Epithelial cell of esophagus (primary cell): ENCODE measurements around the gene DLGAP1.

Experiments used
- DNase-seq: peaks from one replicate; pipeline ENCODE4 v3.0.0; 2010; ENCODE audit warnings: low read depth
- H3K4me3 ChIP-seq: 2 replicates; pipeline ENCODE4 v1.5.1; 2011; ENCODE audit warnings: mild to moderate bottlenecking, low read length, control low read depth
- CTCF ChIP-seq: IDR thresholded peaks from 2 replicates; pipeline ENCODE4 v1.5.1; 2011; ENCODE audit warnings: low read depth, mild to moderate bottlenecking, low read length, control low read depth, inconsistent platforms; ENCODE audit not compliant: insufficient read depth; ENCODE audit errors: missing control alignments

The DLGAP1 gene

DNA sequence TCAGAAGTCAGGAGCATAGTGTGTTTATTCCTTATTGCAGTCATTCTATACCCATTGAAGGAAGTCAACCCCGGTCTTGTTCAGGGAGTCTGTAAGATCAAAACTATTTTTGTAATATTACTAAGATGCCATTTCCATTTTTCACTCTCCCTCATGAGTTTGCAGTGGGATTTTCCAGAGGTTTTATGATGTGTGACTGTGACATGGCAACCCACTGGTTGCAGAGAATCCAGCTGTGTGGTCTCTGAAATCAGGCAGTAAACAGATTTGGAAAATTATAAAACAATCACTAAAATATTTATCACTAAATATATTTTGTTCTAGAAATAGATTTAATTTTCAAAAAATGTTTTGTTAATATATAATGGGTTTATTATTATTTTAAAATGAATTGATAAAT, 38.1 kb downstream of the DLGAP1 start:
- H3K4me3 ChIP-seq, result no peak overlapping the region
- no peak for TF ChIP-seq CTCF
- no peak for DNase-seq

- TF ChIP-seq CTCF, result no peak
- no peak overlapping the region for H3K4me3 ChIP-seq
- DNase-seq, result no peak
Observed at GRCh38 chr18:4412286-4412685, 42.8 kb downstream of the DLGAP1 start.

DNA sequence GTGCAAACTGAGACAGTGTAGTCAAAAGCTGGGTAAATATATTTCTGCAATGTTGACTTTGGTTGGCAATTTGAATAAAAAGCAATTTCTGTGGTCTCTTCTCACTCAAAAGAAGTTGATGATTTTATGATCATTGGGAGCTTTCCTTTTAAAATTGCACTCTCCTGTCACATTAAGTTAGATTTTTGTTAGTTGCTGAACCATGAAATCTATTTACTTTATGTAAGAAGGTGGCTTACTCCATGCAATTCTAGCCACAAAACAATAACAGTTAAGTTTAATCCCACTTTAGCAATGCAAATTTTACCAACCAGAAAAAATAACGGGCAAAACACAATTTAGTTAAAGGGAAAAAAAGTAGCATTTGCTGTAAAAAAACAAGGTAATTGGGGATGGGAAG, 48.3 kb downstream of the DLGAP1 start:
- no peak for TF ChIP-seq CTCF
- DNase-seq, result no peak
- no peak overlapping the region for H3K4me3 ChIP-seq

- no peak for TF ChIP-seq CTCF
- no peak overlapping the region for H3K4me3 ChIP-seq
- no peak for DNase-seq
Observed at GRCh38 chr18:4405965-4406364, 49.1 kb downstream of the DLGAP1 start.

DNA sequence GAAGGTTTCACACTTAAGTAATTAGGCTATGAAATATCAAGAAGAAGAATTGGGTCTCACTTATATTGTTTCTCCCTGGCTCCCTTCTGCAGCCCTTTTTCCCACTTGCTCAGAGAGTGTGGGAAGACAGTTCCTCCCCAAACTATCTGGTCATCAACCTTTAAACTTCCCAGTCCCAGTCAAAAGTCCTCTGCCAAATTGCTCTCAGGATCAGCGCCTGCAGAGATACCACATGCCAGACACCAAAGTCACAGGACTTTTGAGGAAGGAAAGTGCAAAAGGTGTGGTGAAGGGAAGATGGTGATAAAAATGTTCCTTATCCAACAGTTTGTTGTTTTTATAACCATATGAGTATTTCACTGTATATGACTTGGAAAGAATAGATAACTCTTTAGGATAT, 51.3 kb downstream of the DLGAP1 start:
- no peak for TF ChIP-seq CTCF
- H3K4me3 ChIP-seq, result no peak overlapping the region
- no peak for DNase-seq

- no peak for TF ChIP-seq CTCF
- DNase-seq, result no peak
- H3K4me3 ChIP-seq, result no peak overlapping the region
Observed at GRCh38 chr18:4400911-4401310, 54.2 kb downstream of the DLGAP1 start.

- H3K4me3 ChIP-seq, result no peak overlapping the region
- no peak for TF ChIP-seq CTCF
- no peak for DNase-seq
Observed at GRCh38 chr18:4399929-4400328, 55.2 kb downstream of the DLGAP1 start.
